AG04450 (cell line): ENCODE results near the gene HORMAD1. TPM values are rescaled to one million over a fixed set of nuclear protein-coding genes. Genes with fewer than 3 reads are reported as not detected.

Experiments used
- polyA plus RNA-seq: library from polyadenylated mRNA; depleted of rRNA; stranded (reverse); fragments of >200 nt; gene quantifications from 2 replicates; pipeline ENCODE4 v1.2.3, GENCODE V29; 2011; rRNA removed
- small RNA-seq: library from RNA; depleted of rRNA; stranded (forward); fragments of <200 nt; gene quantifications from one replicate; pipeline ENCODE3, GENCODE V24; 2012; ENCODE audit warnings: low read depth; ENCODE audit not compliant: insufficient read length

HORMAD1 gene
- polyA plus RNA-seq, 1 experiment: not detected

Small RNA genes within 50 kb of the gene (small RNA-seq; reads per million reads assigned to genes)
- gene RNU6-1042P: not detected

Other genes starting within 250 kb of the HORMAD1 start
- gene TARS2, start 233.5 kb downstream of the HORMAD1 start, polyA plus RNA-seq: 14.5 and 14.6 TPM in 2 replicates
- 122 and 163 TPM in 2 replicates for gene ECM1, start 212.8 kb downstream of the HORMAD1 start, polyA plus RNA-seq
- not detected in 2 replicates for gene FALEC, start 205.1 kb downstream of the HORMAD1 start, polyA plus RNA-seq
- 4.2 and 4.9 TPM in 2 replicates for gene ADAMTSL4, start 171.5 kb downstream of the HORMAD1 start, polyA plus RNA-seq
- gene MCL1, start 141.3 kb downstream of the HORMAD1 start, polyA plus RNA-seq: 107 and 138 TPM in 2 replicates
- 40.7 and 53.7 TPM in 2 replicates for gene ENSA, start 91.3 kb downstream of the HORMAD1 start, polyA plus RNA-seq
- gene GOLPH3L, start 23.7 kb downstream of the HORMAD1 start, polyA plus RNA-seq: 31.7 and 35.0 TPM in 2 replicates
- gene CTSS, start 44.9 kb upstream of the HORMAD1 start, polyA plus RNA-seq: 5.4 and 7.1 TPM in 2 replicates
- gene CTSK, start 87.4 kb upstream of the HORMAD1 start, polyA plus RNA-seq: 65.4 and 72.5 TPM in 2 replicates
- gene ARNT, start 155.7 kb upstream of the HORMAD1 start, polyA plus RNA-seq: 34.2 and 40.9 TPM in 2 replicates
- not detected in 2 replicates for gene CTXND2, start 166.2 kb upstream of the HORMAD1 start, polyA plus RNA-seq
- 30.8 and 35.5 TPM in 2 replicates for gene SETDB1, start 205.5 kb upstream of the HORMAD1 start, polyA plus RNA-seq